Smooth muscle cell (in vitro differentiated cells): Measurements from ENCODE around the gene HIC1. TPM values are rescaled to one million over a fixed set of nuclear protein-coding genes. Genes with fewer than 3 reads are reported as not detected.

Source experiments
- DNase-seq: peaks from one replicate; lab custom pipeline; 2025; ENCODE audit not compliant: unreplicated experiment; lab: John Stamatoyannopoulos, UW
- H2AFZ ChIP-seq: fragments of 200-600 bp; sonication (generic); 2 replicates; pipeline ENCODE4 v1.6.0; 2016; ENCODE audit warnings: antibody characterized with exemption, low read depth, mild to moderate bottlenecking
- H3F3A ChIP-seq: fragments of 200-600 bp; sonication (generic); 2 replicates; pipeline ENCODE4 v1.6.0; 2017; ENCODE audit warnings: antibody characterized with exemption, low read depth
- H3K27ac ChIP-seq: fragments of 200-600 bp; sonication (generic); 2 replicates; pipeline ENCODE4 v1.5.1; 2016; ENCODE audit warnings: low read depth, mild to moderate bottlenecking
- H3K27me3 ChIP-seq: fragments of 200-600 bp; sonication (generic); 2 replicates; pipeline ENCODE4 v1.6.1; 2016; ENCODE audit warnings: low read depth, mild to moderate bottlenecking
- H3K36me3 ChIP-seq: fragments of 200-600 bp; sonication (generic); 2 replicates; pipeline ENCODE4 v1.5.1; 2016; ENCODE audit warnings: low read depth
- H3K4me1 ChIP-seq: fragments of 200-600 bp; sonication (generic); 2 replicates; pipeline ENCODE4 v1.5.1; 2016; ENCODE audit warnings: low read depth
- H3K4me2 ChIP-seq: fragments of 200-600 bp; sonication (generic); 2 replicates; pipeline ENCODE4 v1.6.0; 2016; ENCODE audit warnings: mild to moderate bottlenecking
- H3K4me3 ChIP-seq: fragments of 200-600 bp; sonication (generic); 2 replicates; pipeline ENCODE4 v1.5.1; 2016; ENCODE audit warnings: mild to moderate bottlenecking
- H3K79me2 ChIP-seq: fragments of 200-600 bp; sonication (generic); 2 replicates; pipeline ENCODE4 v1.6.0; 2016; ENCODE audit warnings: low read depth, mild to moderate bottlenecking
- H3K9ac ChIP-seq: fragments of 200-600 bp; sonication (generic); 2 replicates; pipeline ENCODE4 v1.6.0; 2016; ENCODE audit warnings: low read depth
- H3K9me3 ChIP-seq: fragments of 200-600 bp; sonication (generic); replicated peaks from 2 replicates; pipeline ENCODE4 v1.5.1; 2016; ENCODE audit warnings: low read depth
- H4K20me1 ChIP-seq: fragments of 200-600 bp; sonication (generic); 2 replicates; pipeline ENCODE4 v1.6.0; 2016; ENCODE audit warnings: low read depth
- WGBS: methylation state at CpG from one replicate; pipeline ENCODE4 v1.1.7; 2016; ENCODE audit warnings: low lambda C conversion rate; 5-methylcytosine and 5-hydroxymethylcytosine counted together
- polyA plus RNA-seq: library from polyadenylated mRNA; unstranded; fragments of >200 nt; fragmentation: Nextera tagmentation; extraction: Ambion mirVana; gene quantifications from 2 replicates; pipeline ENCODE4 v1.2.1, GENCODE V29; 2016
- total RNA-seq: library from RNA; depleted of rRNA; stranded (reverse); fragments of >200 nt; gene quantifications from 2 replicates; pipeline ENCODE4 v1.2.3, GENCODE V29; 2014
- TF ChIP-seq, protein P1 (sequence below): fragments of 200-600 bp; sonication (generic); IDR thresholded peaks from 2 replicates; pipeline ENCODE4 v1.5.1; 2017; ENCODE audit warnings: borderline replicate concordance, mild to moderate bottlenecking, antibody characterized with exemption; ENCODE audit not compliant: insufficient read depth, poor library complexity, severe bottlenecking

Gene HIC1
- total and polyA plus RNA-seq, 2 experiments from 2014 or later, result 2.9 to 5.2 TPM

DNA sequence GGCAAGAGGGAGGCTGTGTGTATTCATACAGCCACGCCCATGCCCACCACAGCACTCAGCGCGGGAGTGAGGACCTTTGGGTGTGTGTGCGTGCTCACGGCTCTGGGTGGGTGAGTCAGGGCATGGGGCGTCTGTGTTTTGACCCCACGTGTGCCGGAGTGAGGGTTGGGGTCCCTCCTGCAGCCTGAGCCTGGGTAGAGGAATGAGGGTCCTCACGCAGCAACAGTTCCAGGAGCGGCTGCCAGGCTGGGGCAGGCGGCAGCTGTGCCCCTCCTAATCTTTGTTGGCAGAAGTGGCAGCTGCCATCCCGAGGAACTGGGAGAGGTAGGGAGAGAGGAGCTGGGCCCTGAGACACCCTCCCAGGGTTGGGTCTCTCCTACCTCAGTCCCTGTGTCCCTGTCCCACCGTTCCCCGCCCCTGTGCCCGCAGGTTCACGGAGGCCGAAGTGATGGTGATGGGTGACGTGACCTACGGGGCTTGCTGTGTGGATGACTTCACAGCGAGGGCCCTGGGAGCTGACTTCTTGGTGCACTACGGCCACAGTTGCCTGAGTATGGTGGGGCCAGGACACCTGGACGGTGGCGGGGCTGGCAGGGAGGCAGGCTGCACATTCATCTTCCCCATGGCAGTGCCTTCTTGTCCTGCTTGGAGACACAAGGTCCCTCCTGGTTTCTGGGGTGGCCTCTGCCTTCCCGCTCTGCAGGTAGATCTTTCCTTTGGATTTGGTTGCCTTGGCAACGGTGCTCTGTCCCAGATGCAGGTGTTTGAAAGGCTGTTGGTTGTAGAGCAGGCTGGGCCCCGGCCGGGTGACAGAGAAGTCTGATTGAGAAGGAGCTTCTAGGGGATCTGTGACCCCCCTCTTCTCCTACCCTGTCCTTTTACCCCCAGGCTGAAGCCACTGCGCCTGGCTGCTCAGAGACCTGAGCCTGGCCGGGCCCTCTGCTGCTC is 19.1 kb upstream of the HIC1 start:
- Histone ChIP-seq H4K20me1 (no peaks in the 10 kb centered on the region), H3F3A (peaks cover 3% of the 10 kb centered on the region), H3K36me3 (no peaks in the 10 kb centered on the region), H3K27ac (no peak overlapping the region), H3K27me3 (no peaks in the 10 kb centered on the region), H3K4me2 (no peak overlapping the region), H3K4me1 (peaks cover 3% of the 10 kb centered on the region), H2AFZ (no peak overlapping the region), H3K9ac (no peak overlapping the region), H3K79me2 (peaks cover 14% of the 10 kb centered on the region), H3K4me3 (no peak overlapping the region), H3K9me3 (no peaks in the 10 kb centered on the region)
- WGBS, result 97% methylated on average over 27 of the region's 29 CpGs
- TF ChIP-seq, protein P1, sequence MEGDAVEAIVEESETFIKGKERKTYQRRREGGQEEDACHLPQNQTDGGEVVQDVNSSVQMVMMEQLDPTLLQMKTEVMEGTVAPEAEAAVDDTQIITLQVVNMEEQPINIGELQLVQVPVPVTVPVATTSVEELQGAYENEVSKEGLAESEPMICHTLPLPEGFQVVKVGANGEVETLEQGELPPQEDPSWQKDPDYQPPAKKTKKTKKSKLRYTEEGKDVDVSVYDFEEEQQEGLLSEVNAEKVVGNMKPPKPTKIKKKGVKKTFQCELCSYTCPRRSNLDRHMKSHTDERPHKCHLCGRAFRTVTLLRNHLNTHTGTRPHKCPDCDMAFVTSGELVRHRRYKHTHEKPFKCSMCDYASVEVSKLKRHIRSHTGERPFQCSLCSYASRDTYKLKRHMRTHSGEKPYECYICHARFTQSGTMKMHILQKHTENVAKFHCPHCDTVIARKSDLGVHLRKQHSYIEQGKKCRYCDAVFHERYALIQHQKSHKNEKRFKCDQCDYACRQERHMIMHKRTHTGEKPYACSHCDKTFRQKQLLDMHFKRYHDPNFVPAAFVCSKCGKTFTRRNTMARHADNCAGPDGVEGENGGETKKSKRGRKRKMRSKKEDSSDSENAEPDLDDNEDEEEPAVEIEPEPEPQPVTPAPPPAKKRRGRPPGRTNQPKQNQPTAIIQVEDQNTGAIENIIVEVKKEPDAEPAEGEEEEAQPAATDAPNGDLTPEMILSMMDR, result no peak
- no peak for DNase-seq

GRCh38 chr17:2037155-2037554 is 17.7 kb upstream of the HIC1 start:
- DNase-seq, result no peak
- no peaks in the 10 kb centered on the region for H3K36me3 ChIP-seq
- 96% methylated on average over 10 of the region's 10 CpGs for WGBS
- H3K4me3 ChIP-seq, result no peak overlapping the region
- H3K9me3 ChIP-seq, result no peaks in the 10 kb centered on the region
- no peaks in the 10 kb centered on the region for H3K4me1 ChIP-seq
- H4K20me1 ChIP-seq, result no peaks in the 10 kb centered on the region
- H3K9ac ChIP-seq, result no peak overlapping the region
- H3K79me2 ChIP-seq, result peaks cover 2% of the 10 kb centered on the region
- peaks cover 3% of the 10 kb centered on the region for H3F3A ChIP-seq
- no peak overlapping the region for H3K4me2 ChIP-seq
- H3K27me3 ChIP-seq, result no peaks in the 10 kb centered on the region
- no peak overlapping the region for H3K27ac ChIP-seq
- no peak overlapping the region for H2AFZ ChIP-seq
- TF ChIP-seq, protein P1, result no peak

DNA sequence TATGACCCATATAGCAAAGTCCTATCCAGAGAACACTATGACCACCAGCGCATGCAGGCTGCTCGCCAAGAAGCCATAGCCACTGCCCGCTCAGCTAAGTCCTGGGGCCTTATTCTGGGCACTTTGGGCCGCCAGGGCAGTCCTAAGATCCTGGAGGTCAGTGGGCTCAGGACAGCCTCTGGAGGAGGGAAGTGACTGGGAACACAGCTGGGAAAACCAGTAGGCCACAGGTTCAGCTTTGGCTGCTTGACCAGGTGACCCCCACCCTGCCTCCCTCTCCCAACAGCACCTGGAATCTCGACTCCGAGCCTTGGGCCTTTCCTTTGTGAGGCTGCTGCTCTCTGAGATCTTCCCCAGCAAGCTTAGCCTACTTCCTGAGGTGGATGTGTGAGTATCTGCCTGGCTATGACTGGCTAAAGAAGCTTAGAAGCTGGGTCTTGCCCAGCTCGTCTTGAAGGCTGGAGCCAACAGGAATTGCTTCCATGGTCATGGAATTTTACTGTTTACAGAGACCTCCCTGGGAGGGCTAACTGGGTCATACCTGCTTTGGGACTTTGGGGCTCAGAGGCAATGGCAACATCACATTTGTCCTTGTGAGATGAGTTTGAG is 14.6 kb upstream of the HIC1 start:
- no peak overlapping the region for H3K27ac ChIP-seq
- H3K27me3 ChIP-seq, result no peaks in the 10 kb centered on the region
- 93% methylated on average over 7 of the region's 7 CpGs for WGBS
- H4K20me1 ChIP-seq, result no peaks in the 10 kb centered on the region
- no peak overlapping the region for H3K4me3 ChIP-seq
- no peak for DNase-seq
- H3K4me2 ChIP-seq, result no peak overlapping the region
- H3K9ac ChIP-seq, result no peak overlapping the region
- H3K4me1 ChIP-seq, result peaks cover 7% of the 10 kb centered on the region
- TF ChIP-seq, protein P1, result no peak
- no peak overlapping the region for H2AFZ ChIP-seq
- no peaks in the 10 kb centered on the region for H3K36me3 ChIP-seq
- peaks cover 12% of the 10 kb centered on the region for H3F3A ChIP-seq
- H3K9me3 ChIP-seq, result no peaks in the 10 kb centered on the region
- H3K79me2 ChIP-seq, result peaks cover 20% of the 10 kb centered on the region
